CD4-positive, alpha-beta T cell treated with Interleukin-2 at 100 ng/mL for 4 hours (primary cell): Measurements from ENCODE around the gene TNFRSF1B.

Experiments used
- DNase-seq: peaks from one replicate; pipeline ENCODE4 v3.0.0-alpha.2; 2020; ENCODE audit warnings: low spot score

Gene TNFRSF1B

GRCh38 chr1:12142141-12142823, 24.5 kb upstream of the TNFRSF1B start:
- no peak for DNase-seq

GRCh38 chr1:12142891-12143630, 23.7 kb upstream of the TNFRSF1B start:
- no peak for DNase-seq

- DNase-seq, result no peak
Observed at GRCh38 chr1:12143631-12144155, 23.1 kb upstream of the TNFRSF1B start.

- DNase-seq, result no peak
Observed at GRCh38 chr1:12144236-12144635, 22.6 kb upstream of the TNFRSF1B start.

- DNase-seq, result no peak
Observed at GRCh38 chr1:12144969-12145368, 21.8 kb upstream of the TNFRSF1B start.

GRCh38 chr1:12145616-12146342, 21.0 kb upstream of the TNFRSF1B start:
- no peak for DNase-seq

GRCh38 chr1:12146343-12147112, 20.3 kb upstream of the TNFRSF1B start:
- DNase-seq, result no peak

- DNase-seq, result no peak
Observed at GRCh38 chr1:12147201-12147701, 19.5 kb upstream of the TNFRSF1B start.

GRCh38 chr1:12148160-12148957, 18.4 kb upstream of the TNFRSF1B start:
- DNase-seq, result no peak

GRCh38 chr1:12148958-12149790, 17.6 kb upstream of the TNFRSF1B start:
- no peak for DNase-seq

GRCh38 chr1:12149791-12150175, 17.0 kb upstream of the TNFRSF1B start:
- no peak for DNase-seq

GRCh38 chr1:12150456-12151200, 16.2 kb upstream of the TNFRSF1B start:
- DNase-seq, result peak; percentile 56

- no peak for DNase-seq
Observed at GRCh38 chr1:12151465-12151864, 15.3 kb upstream of the TNFRSF1B start.

GRCh38 chr1:12152113-12152891, 14.5 kb upstream of the TNFRSF1B start:
- peak; percentile 19 for DNase-seq

- peak; percentile 46 for DNase-seq
Observed at GRCh38 chr1:12153181-12153785, 13.5 kb upstream of the TNFRSF1B start.

- DNase-seq, result no peak
Observed at GRCh38 chr1:12155328-12155727, 11.5 kb upstream of the TNFRSF1B start.

- DNase-seq, result peak; percentile 82
Observed at GRCh38 chr1:12157366-12158231, 9.2 kb upstream of the TNFRSF1B start.
